Right renal pelvis (tissue), 4 donors: ENCODE measurements around the gene IQCH. TPM values are rescaled to one million over a fixed set of nuclear protein-coding genes. Genes with fewer than 3 reads are reported as not detected.
"Not testable (repeated sequence)": the region's sequence is repeated elsewhere in the genome, so short reads cannot be mapped to it uniquely, and the experiment has no call there.

Experiments
- DNase-seq, 4 donors: peaks; one replicate each; pipeline ENCODE4 v3.0.0-alpha.2; 2013; ENCODE audit warnings: low read depth in 4 of 4, low spot score in 3 of 4, missing footprints in 1 of 4
- polyA plus RNA-seq, 4 donors: library from polyadenylated mRNA; unstranded; fragments of 120-200 nt; gene quantifications; one replicate each; pipeline ENCODE4 v1.2.1, GENCODE V29; 2013; ENCODE audit not compliant: insufficient read length in 4 of 4

The IQCH gene
- polyA plus RNA-seq, 4 donors = 5.4 to 8.6 (median 6.4) TPM

DNA sequence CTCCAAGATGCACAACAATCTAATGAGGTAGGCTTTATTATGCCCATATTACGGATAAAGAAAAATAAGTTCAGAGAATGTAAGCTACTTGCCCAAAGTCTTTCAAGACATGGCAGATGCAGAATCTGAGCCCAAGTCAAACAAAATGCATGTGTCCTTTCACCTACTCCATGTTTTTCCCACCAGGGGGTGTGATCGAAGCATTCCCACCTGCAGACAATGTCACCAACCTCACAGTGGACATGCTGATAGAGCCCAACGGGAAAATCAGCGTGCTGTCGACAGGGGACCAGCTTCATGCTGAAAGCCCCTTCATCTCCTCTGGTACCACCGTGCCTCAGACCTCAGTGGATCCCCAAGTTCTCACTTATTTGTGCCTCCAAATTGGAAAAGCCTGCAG, 166.5 kb downstream of the IQCH start:
- no peak for DNase-seq

DNA sequence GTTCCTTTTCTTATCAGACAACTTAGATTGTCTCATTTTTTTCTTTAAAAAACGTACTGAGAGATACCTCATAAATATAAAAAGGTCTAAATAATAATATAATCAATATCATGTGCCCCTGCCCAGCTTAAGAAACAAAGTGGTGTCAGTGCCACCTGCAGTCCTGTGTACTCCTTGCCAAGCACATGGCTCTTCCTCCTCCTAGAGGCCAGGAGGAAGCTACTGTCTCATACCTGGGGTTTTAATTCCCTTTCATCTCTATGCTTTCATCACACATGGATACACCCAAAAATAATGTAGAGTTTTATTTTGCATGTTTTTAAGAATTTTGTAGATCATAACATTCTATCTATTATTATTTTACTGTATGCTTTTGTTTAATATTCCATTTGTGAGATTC, 167.7 kb downstream of the IQCH start:
- no peak for DNase-seq

DNA sequence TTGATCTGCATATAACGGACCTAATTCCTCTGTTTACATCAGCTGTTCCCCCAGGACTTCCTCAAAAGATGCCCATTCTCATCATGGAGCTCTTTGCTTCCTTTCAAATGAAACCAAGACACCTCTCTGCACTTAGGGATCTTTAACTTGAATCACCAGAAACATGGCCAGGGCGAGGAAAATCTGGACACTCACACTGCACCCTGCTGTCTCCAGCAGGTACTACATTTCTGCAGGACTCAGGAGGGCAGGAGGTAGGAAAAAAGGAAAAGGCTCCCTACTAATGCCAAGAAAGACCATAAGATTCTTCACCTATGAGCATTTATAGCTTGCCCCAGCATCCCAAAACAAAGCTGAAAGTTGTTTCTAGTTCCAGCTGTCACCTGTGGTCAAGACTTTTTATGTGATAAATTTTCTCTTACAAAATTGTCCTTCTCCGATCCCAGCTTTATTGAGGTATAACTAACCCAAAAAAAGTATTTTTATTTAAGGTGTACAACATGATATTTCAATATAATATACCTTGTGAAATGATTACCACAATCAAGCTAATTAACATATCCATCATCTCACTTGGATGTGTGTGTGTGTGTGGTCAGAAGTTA, 179.0 kb downstream of the IQCH start:
- DNase-seq = peak in 2 of 4 donors; percentile 14 to 17

DNA sequence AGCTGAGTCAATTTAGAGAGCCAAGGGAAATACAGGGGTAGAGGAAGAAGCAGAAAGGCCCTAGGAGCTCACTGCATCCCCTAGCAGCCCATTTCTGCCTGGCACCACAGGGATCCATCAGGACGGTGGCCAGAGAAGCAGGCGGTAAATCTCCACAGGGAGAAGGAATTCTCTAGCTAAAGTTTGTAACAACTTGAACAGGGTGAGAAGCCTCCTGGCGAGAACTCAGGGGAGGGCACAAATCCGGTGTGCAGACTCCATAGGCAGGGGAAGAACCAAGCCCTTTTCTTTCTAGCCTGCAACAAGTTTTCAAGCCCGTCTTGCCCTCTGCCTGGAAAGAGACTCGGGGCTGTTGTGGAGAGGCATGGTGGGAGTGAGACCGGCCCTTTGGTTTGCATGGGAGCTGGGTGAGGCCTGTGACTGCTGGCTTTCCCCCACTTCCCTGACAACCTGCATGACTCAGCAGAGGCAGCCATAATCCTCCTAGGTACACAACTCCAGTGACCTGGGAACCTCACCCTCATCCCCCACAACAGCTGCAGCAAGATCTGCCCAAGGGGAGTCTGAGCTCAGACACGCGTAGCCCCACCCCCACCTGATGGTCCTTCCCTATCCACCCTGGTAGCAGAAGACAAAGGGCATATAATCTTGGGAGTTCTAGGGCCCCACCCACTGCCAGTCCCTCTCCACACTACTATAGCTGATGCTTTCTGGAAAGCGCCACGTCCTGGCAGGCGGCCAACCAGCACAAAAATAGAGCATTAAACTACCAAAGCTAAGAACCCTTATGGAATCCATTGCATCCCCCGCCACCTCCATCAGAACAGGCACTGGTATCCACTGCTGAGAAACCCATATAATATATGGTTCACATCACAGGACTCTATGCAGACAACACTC, 182.0 kb downstream of the IQCH start:
- DNase-seq = not testable (repeated sequence)

DNA sequence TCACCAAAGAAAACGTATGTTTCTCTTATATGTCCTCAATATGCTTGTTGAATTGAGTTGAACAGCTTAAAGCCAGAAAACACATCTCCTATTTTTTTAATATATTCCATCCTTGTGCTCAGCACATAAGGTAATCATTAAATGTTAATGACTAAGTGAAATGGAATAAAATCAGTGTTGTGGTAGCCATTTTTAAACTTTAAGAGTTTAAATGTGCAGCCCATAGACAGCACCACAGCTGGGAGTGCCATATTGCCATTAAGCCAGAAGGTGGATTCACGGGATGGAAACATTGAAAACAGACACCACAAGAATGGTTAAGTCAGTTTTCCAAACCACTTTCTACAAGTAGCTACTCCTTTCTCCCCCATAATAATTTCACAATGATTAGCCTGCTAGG, 189.5 kb downstream of the IQCH start:
- DNase-seq = no peak

DNA sequence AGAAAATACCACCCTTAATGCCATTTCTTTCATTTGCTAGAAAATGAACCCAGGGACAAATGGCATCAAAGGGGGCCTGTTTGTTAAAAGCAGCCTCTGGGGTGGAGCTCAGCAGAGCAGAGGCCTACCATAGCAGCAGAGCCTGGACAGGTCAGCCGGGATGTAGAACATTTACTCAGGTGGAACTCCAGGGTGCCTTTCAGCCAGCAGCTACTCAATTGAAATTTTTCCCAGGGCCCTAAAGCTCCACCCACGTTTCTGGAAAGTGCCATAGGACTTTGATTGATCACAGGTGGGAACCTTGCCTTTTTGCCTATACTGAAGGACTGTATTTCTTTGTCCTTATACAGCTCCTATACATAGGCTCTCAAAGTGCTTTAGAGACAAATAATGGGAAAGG, 191.9 kb downstream of the IQCH start:
- no peak for DNase-seq

DNA sequence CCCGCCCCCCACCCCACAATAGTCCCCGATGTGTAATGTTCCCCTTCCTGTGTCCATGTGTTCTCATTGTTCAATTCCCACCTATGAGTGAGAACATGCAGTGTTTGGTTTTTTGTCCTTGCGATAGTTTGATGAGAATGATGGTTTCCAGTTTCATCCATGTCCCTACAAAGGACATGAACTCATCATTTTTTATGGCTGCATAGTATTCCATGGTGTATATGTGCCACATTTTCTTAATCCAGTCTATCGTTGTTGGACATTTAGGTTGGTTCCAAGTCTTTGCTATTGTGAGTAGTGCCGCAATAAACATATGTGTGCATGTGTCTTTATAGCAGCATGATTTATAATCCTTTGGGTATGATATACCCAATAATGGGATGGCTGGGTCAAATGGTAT, 193.8 kb downstream of the IQCH start:
- DNase-seq = not testable (repeated sequence)

DNA sequence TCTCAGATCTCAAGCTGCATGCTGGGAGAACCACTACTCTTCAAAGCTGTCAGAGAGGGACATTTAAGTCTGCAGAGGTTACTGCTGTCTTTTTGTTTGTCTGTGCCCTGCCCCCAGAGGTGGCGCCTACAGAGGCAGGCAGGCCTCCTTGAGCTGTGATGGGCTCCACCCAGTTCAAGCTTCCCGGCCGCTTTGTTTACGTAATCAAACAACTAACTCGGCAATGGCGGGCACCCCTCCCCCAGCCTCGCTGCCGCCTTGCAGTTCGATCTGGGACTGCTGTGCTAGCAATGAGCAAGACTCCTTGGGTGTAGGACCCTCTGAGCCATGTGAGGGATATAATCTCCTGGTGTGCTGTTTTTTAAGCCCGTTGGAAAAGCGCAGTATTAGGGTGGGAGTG, 199.1 kb downstream of the IQCH start:
- DNase-seq = not testable (repeated sequence)

DNA sequence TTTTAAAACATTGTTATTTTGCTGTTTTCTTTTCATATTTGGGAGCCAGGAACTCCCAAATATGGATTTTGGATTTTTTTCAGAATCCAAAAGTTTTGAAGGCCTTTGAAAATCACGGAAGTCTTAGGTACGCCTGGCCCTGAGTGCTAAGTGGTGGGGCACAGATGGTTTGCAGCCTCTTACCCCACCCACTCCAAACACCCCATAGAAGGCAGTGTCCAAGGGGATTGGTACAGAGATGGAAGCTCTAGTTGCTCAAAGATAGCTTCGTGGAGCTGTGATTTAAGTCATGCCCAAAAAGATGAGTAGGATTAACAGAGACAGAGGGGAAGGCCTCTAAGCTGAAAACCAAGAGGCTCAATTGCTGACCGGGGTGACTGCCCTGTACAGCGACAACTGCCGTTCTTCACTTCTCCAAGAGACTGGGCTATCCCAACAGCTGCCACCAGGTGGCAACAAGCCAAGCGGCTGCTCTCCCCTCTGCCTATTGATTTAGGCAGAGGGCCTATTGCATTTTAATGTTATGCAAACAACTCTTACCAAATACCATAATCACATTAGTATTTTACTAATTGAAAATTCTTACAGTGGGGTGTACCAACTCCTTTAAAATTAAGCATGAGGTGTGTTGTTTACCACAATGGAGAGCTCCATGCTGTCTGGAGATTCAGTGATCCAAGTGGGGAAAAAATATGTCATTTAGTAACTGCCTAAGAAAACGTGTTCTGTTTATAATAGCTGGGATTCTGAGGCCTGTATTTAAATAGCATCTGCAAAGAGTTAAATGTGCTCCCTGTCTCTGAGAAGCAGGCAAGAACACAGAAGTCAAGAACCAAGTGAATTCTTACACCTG, 202.3 kb downstream of the IQCH start:
- peak; percentile 40 to 61 (median 52) for DNase-seq

DNA sequence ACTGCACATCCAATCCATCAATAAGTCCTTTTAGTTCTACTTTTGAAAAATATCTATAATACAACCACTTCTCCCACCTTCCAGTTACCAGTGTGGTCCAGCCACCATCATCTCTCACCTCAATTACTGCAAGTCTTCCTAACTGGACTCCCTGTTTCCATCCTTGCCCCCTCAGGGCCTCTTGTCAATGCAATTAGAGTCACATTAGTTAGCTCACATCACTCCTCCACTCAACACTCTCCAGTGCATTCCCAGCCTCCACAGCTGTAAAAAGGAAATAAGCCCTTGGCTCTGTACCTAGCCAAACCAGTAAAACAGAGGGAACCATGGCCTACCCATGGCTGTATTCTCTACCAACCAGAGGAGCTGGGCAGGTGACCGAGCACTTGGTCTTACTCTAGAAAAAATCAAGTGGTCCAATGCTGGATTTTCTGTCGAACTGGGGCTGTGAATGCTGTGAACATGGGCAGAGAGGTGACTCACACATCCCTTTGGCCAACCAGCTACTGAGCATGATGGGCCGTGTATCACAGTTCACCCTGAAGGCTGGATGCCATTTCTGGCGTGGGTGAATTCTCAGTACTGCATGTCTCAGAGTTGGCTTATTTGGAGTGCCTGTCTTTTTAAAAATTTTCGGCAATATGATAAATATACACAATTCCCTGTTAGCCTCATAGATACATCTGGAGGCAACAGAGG, 203.9 kb downstream of the IQCH start:
- no peak for DNase-seq

DNA sequence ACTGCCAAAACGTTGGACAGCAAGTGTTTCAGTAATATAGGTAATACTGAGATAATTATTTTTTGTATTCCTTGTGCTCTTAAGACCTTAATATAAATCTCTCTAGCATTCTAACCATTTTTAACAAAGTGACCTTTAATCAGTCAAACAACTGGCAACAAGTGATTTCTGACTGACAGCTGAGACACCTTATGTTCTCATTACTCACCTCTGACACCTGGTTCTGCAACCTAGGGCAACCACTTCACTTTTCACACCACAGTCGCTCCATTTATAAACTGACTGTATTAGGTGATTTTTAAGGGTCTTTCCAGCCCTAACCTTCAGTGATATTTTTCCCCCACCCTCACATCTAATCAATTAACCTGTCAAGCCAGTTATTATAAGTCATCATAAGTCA, 205.9 kb downstream of the IQCH start:
- DNase-seq = no peak

DNA sequence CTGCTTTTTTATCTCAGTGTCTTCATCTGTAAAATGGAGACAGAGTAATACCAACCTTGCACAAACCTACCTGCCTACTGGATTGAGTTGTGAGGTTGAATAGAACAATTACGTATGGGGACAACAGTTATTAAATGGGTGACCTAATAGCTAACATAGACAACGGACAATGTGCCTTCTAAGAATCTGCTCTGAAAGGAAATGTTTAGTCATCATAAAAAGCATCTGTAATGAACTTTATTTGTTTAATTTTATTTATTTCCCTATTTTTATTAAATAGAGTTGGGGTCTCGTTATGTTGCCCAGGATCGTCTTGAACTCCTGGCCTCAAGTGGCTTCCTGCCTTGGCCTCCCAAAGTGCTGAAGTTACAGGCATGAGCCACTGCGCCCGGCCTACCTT, 207.1 kb downstream of the IQCH start:
- DNase-seq = no peak

DNA sequence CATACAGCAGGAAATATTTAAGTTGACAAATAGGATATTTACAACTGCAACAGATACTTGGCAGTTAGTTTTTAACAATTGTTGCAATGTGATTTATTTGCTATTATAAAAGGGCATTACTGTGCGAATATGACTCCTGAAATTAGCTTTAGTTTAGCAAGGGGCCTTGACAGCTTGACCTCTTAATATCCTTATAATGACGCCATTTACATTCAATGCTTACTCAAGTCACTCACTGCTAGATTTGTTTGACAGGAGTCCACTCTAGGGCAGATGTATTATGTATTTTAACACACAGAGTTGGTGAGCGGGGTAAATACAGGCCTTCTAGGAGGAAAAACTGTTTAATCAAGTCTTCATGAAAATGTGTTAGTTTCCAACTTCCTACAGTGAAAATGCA, 208.3 kb downstream of the IQCH start:
- no peak for DNase-seq

DNA sequence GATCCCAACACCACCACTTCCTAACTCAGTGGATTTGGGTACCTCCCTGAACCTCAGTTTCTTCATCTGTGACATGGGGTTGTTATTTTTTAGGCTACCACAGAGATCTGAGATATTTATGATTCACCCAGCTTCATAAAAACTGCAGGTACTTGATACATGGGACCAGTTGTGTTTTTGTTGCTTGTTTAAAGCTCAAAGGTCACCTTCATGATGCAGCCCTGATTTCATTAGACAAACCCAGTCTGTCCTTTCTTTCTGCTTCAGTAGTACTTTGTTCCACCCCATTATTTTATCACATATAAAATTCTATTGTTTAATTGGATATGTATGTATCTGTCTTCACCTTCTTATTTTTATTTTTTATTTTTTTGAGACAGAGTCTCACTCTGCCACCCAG, 208.9 kb downstream of the IQCH start:
- DNase-seq = no peak

DNA sequence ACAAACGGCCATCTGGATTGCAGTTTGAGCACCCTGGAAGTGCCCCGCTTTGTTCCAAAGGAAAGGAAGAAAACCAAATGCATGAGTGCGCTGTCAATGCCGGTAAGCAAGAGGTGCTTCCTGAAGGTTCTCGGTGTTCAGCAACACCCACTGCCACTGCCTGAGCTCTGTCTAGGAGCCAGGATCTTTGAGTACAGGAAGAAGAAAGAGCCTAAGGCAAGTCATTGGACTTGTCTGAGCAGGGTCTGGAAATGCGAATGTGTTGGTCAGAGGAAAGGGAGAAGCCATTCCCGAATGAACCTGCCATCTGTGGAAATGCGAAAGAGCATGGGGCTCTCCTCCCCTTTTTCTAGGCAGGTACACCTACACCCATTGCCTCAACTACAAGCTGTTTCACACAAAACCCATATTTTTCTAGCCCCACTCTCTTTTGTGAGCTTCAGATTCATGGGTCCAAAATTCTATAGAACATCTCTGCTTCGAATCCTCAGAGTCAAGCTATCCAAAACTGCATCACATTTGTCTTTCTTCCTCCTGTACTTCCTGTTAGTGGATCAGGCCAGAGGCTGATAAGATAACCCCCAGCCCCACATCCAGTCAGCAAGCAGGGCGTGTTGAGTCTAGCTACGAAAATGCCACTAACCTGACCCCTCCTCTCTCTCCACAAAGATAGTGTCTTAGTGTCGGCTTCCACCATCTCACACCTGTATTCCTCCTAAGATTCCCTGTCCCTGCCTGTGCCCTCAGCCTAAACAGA, 210.8 kb downstream of the IQCH start:
- no peak for DNase-seq

DNA sequence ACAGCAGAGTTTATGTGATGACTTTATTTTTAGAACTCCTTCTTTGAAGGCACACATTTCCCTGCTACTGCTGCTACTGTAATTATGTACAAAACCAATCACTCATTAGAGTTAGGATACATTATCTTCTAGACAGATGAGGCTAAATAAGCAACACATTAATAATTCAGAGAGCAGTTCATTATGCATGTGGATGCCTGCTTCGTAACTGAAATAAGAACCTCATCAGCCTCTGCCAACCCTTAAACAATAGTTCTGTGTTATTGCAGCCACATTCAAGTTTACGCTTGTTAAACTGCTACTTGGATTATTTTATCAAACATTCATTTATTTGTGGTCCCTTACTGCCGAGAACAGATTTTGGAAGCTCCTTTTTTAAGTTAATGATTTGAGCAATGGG, 213.8 kb downstream of the IQCH start:
- DNase-seq = no peak

DNA sequence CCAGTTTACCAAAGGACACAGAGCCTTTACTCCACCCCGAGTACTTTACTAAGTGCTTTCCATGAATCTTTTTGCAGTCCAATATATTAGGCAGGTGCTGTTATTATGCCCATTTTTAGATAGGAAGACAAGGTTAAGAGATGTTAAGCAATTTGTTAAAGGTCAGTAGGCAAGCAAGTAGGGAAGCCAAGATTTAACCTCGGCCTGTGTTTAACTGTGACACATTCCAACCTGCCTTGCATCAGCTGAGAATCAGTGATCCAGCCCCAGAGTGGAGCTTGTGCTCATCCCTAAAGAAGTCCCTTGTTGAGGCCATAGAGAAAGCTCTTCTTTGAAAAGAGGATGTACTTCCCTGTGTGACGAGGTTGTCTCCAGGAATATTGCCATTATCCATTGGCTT, 215.1 kb downstream of the IQCH start:
- DNase-seq = no peak

DNA sequence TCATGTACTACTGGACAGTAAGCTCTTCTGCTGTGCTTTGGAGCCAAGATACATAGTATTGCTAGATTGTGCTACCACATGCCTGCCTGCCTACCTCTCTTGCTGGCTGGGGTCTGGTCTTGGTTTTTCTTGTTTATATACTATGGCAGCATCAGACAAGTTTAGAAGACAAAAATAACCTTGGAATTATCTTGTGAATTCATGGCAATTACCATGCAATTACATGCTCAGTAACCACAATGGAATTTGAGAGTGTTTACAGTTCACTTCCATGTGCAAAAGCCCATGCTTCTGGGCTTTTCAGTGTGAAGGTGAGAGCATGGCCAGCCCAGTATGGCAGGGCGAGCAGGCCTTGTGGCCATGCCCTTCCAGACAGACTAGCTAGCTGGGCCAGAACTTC, 218.4 kb downstream of the IQCH start:
- DNase-seq = no peak

DNA sequence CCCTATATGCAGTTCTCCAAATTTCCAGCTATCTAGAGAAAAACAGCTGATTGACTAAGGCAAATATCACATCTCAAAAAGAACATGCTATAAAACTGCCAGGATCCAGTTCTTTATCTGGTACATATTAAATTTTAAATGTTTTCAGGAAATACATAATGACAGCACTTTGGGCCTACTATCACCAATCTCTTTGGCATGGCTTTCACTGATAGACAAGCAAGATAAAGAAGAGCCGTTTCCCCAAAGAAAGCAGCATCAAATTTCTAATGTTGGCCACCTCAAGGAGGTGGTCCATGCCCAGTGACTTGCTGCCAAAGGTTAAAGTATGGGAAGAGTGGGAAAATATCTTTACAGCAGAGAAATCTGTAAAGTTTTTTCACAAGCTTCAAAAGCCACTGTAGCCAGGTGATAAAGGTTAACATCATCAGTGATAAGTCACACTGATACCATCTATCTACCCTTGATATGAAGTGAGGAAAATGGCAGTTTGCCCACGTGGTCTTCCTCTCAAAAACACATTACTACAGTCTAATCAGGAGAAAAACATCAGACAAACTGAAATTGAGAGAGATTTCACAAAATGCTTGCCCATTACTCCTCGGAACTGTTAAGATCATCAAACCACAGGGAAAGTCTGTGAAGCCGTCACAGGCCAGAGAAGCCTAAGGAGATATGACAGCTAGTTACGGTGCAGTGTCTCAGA, 220.0 kb downstream of the IQCH start:
- DNase-seq = no peak
